Dermis microvascular lymphatic vessel endothelial cell (primary cell): ENCODE data around the gene XRCC4. TPM values are rescaled to one million over a fixed set of nuclear protein-coding genes. Genes with fewer than 3 reads are reported as not detected.

Experiments used
- DNase-seq, 2 donors: peaks; one replicate each; pipeline versions ENCODE4 v3.0.0 to v3.0.0-alpha.2; 2010; ENCODE audit warnings: low read depth in 2 of 2
- total RNA-seq: library from RNA; depleted of rRNA; stranded (reverse); fragments of >200 nt; gene quantifications from 2 replicates; pipeline ENCODE4 v1.2.1, GENCODE V29; 2014

Gene XRCC4
- total RNA-seq, 1 donor from 2014 or later = 4.5 TPM

DNA sequence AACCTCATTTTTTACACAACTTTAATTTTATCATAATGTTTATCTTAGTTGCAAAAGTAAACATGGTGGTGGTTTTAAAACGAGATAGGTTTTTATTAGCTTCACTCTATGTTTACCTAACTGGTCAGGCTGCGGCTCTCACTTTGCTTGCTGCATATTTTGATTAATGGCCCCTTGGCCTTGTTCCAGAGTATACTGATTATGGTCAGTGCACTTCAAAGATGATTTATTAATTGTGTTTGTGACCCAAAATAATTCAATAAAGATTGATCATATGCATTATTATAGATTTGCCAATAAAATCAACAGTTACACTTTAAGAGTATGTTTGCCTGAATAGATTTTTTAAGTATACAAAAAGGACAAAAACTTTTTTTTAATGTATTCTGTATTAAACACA, 188.0 kb downstream of the XRCC4 start:
- peak in 1 of 2 donors; percentile 56 for DNase-seq

DNA sequence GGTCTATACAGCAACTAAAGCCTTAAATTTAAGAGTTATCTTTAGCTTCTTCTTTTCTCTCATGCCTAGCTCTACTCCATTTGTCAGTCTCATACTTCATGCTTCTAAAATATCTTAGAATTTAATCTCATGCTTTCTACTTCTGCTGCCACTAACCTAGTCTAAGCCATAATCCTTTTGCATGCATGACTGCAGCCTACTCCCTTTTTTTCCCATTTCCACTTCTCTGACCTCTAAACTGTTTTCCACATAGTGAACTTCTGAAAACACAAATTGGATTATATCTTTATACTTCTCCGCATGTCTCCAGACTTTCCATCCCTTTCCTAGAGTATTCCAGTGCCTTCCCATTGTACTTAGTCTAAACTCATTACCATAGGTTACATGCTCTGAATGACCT, 193.0 kb downstream of the XRCC4 start:
- DNase-seq = no peak

DNA sequence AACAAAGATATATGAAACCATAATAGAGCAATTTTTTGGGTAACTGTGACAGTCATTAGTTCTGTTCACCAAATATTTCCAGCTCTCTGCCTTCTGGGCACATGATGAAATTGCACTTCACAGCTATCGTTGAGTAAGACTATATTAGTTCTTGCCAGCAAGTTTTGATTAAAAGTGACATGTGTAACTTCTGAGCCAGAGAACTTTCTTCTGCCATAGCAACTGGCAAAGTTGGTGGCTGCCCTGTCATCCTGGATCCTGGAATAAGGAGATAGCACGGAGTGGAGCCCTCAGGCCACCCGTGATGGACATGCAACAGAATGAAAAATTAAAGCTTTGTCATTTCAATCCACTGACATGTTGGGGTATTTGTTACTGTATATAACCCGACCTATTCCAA, 199.8 kb downstream of the XRCC4 start:
- no peak for DNase-seq

DNA sequence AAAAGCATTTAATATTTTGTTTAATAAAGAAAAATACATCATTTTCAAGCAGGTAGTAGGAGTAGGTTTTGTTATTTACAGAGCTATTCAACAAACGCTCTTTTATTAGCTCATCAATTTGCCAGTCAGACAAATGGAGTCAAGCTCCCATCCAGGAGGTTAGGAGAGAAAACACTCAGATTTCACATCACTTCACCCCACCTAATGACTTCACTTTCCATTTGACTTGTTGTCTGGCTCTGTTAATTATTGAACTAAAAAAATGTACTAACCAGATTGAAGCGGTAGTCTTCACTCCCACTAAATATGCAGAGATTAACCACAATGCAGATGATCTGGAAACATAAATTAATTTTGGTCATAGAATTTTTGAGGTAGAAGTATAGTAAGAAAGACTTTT, 200.6 kb downstream of the XRCC4 start:
- DNase-seq = no peak

DNA sequence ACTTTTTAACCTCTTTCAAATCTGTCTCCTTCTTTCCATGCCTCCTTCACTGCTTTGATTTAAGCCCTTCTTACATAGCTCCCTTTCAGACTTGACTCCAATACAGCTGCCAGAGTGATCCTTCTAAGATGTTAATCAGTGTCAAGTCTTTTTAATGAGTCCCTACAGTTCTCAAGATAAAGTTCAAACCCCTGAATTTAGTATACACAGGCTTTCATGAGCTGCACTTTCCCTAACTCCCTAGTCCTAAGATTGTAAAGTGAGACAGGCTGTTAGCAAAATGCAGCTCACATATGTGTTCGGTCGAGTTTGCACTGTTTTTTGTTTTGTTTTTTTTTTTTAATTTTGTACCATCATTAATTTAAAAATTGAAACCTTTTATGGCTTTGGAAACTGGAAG, 203.8 kb downstream of the XRCC4 start:
- DNase-seq = no peak

DNA sequence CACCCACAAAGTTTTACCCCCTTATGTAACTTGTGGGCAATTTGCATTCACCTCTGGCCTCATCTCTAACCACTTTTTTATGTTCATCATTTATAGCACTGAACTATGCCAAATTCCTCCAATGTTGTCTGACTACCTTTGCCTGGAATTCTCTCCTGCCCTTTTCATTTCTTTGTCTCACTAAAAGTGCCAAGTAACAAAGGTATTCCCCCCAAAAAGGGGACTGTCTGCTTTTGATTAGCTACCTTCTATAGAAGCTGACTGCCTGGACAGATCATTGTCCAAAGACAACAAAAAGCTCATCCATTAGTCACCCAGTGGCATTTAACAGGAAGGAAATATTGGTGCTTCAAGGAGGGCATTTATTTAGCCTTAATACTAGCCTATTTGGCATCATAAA, 204.3 kb downstream of the XRCC4 start:
- peak in 1 of 2 donors; percentile 44 for DNase-seq

DNA sequence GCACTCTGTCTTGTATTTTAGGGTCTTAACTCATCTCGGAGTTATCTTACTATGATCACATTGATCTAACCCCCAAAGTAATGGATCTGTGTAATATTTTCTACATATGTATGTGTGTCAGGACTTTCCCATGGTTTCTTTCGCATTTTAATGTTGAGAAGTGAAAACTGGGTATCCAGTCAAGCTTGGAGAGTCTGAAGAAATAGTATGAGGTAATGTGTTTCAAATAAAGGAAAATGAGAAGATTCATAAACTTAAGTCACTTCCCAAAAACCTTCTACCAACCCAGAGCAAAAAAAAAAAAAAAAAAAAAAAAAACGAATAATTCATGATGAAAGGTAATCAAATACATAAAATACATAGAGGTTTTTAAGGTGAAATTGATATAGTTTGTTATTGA, 206.4 kb downstream of the XRCC4 start:
- DNase-seq = no peak

DNA sequence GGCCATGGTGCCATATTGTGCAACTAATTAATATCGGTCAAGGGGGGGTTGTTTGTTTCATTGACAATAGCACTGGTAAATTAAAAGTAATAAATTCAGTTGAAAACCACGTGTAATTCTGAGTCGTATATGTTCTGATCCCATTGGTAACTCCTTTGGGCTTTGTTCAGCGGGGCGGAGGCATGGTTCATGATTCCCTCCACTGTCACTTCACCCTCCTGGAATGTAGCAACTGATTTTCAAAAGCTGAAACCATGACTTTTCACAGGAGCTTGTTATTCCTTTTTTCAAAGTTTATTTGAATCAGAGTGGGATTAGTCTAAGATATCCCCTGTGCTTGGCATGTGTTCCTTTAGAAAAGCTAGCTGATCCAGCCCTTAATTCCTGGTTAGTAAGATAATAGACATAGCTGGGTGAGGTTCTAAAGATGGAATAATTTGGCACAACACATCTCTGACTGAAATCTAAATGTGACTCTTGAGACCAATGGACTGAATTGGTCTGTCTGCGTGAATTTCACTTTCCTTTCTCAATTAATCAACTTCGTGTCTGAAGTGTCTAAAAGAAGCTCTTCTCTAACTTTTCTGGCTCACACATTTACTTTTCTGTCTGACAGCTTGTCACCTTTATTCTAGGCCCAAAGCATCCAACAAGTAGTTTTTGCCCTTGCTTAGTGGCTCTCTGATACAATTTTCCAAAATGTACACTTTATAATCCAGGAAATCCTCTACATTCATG, 208.5 kb downstream of the XRCC4 start:
- no peak for DNase-seq

DNA sequence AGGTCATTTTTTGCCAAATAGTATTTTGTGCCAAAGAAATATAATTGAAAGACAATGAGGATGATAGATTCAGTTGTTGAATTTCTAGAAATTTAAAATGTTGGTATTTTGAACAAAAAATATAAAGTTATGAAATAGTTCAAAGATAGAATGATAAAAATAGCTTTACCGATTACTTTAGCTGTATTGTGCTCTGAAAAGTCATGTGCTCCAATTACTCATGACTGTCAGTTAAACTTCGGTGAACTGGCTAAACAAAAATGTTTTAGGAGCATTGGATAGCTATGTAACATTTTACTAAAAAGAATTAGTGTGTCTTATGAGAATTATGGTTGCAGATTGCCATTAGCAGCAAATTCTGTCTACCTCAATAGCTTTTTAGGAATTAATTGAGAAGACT, 216.9 kb downstream of the XRCC4 start:
- no peak for DNase-seq

DNA sequence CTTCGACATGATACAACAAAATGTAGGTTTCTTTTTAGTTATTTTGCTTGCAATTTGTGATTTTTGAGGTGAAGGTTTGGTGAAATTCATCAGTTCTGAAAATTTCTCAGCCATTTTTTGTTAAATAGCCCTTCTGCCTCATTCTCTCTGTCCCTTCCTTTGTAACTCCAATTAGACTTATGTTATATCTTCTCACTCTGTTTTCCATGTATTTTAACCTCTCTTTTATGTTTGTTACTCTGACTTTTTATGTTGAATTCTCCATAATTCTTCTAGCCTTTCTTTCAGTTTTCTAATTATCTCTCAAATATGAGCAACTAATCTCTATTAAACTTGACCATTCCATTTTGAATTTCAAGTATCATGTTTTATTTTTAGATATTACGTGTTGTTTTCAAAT, 222.0 kb downstream of the XRCC4 start:
- no peak for DNase-seq

DNA sequence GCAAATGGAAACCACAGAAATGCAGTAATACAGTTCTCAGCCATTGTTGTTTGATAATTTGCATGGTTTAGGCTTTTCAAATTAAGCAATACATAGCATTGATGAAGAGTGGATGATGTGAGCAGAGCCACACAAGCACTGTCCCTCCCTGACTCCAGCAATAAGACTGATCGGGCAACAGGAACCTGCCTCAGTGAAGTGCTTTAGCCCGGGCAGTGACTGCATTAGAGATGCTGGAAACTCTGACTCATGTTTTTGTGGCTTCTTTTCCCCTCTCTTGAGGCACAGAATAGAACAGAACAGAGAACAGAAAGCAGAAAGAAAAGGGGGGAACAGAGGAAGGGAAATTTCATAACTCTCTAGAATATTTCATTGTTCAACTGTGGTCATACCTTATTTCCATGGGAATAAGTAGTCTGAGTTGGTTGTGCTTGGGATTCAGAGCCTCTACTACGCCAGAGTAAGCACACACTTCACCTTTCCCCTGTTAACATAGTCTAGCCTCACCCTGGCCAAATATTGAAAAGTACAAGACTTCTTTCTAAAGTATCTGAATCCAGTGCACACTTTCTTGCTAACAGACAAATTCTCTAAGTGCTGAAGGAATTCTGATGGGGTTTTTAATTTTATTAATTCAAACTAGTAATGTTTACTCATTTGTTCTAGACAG, 229.4 kb downstream of the XRCC4 start:
- peak in 1 of 2 donors; percentile 32 for DNase-seq

DNA sequence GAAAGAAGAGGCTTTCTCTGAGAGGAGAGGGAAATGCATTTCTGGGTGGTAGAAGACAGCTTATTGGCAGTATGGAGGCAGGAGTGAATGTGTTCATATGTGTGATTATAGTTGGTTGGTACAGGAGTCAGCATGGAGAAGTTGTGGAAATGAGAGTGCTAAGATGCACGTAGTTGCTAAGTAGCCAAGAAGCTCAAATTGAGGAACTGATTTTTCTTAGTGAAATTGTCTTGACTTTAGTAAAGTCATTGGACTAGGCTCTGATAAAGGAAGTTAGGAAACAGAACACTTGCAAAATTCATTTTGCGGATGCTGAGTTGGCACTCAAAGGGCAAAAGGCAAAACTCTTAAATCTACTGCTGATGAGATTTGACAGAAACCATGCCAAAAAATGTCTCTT, 235.3 kb downstream of the XRCC4 start:
- no peak for DNase-seq

DNA sequence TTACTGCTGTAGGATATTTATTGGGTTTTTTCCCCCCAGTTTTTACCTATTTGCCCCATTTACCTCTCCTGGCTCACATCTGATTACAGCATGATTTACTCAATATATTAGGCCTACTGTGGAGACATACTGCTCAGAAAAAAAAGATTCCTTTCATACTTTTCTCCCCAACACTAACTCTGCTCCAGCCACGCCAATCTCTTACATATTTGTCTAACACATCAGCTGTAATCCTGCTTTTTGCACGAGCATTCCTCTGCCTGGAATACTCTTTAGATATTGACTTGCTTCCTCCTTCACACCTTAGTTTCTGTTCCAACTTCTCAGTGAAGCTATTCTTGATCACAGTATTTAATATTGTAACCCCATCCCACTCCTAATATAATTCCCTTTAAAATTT, 236.1 kb downstream of the XRCC4 start:
- no peak for DNase-seq

DNA sequence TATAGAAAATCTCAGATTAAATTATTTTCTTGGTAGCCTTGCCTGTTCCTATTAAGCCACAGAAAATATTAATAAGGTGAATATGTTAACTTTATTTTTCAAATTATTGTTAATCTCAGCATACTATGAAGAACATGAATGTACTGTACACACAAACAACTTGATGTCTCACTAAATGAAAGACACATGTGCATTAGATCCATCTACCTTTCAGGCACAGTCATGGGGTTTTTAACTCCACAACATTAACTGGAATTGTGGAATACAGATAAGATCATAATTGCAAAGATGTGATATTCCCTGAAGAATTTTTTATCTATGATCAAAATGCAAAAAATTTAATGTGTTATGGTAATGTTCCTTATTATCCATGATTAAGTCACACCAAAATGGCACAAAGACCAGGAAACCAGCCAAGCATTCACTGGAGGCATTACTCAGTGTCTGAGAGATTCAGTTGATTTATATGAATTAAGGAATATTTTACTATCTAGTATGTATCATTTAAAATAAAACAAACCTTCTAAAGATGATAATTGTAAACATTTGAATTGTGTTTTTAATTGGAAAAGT, 244.2 kb downstream of the XRCC4 start:
- DNase-seq = no peak

DNA sequence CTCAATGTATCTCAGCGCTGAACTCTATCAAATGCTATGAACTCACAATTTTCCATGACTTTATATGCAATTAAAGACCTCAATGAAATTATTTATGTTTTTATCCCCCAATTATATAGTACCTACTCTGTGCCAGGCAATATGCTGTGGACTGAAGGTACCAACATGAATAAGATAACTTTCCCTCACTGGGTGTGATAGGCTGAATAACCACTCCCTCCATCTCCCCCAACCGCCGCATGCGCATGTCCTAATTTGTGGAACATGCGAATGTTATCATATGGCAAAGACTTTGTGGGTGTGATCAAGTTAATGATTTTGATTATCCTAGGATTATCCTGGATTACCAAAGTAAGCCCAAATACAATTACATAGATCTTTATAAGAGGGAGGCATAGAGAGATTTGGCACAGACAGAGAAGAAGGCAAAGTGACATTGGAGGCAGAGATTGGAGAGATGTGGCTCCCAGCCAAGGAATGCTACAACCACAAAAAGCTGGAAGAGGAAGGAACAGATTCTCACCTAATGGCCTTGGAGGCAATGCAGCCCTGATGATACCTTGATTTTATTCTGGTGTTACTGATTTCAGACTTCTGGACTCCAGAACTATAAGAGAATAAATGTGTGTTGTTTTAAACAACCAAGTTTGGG, 245.1 kb downstream of the XRCC4 start:
- no peak for DNase-seq

DNA sequence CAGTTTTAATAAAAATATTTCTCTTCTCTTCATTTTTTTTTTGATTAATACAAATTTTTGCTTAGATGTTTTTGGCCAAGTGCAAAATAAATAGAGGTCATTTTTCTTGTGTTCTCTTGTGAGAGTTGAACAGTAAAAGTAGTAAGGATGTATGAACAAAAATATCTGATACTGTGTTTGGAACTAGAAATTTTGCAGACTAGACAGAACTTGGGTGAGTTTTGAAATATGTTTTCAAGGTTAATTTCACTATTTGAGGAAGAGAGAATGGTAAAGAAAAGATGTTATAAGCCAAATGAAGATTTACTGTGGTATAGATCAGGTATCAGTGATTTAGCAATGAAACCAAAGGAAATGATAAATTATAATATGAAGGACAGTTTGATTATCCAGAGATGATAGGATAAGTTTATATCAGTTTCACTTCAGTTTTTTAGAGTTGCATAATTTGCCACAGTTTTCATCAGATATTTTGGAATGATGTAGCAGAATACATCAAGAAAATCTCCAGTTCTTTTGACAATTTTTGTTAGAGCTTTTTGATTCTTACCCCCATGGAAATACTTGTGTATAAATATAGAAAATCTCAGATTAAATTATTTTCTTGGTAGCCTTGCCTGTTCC, 246.3 kb downstream of the XRCC4 start:
- no peak for DNase-seq

DNA sequence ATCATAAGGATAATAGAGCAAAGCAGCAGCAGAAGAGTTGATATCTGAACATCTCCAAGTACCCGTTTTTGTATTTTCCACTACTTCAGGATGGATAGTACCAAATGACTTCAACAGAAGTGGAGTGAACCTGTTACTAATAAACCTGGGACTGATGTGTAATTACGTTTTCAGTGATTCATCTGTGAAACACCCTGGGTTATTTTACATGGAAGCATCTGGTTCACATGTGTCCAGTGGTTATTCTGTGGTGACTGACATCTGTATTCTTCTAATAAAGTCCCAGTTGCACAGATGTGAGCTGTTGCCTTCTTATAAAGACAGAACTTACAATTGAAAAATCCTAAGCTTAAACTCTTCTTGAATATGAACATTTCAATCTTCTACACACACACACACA, 254.5 kb downstream of the XRCC4 start:
- DNase-seq = no peak

DNA sequence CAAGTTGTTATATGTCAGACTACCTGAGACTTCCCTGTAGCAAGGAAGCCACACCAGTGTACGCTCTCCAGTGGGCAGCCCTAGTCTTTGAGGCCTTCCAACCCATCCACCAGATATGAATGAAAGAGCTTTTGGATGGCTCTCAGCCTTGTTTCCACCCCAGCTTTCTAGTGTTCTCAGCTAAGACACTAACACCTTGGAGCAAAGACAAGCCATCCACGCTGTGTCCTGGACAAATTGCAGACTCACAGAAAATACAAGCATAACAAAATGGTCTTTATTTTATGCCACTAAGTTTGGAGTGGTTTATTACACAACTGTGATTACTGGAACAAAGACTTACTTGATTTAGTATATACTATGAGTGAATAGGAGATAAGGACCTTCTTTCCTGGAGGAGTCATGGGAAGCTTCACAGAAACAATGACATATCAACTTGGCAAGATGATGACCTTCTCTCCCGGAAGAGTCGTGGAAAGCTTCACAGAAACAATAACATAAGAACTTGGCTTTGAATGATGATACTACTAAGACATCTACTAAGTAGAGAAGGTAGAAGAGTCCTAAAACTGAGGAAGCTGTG, 260.2 kb downstream of the XRCC4 start:
- DNase-seq = no peak

DNA sequence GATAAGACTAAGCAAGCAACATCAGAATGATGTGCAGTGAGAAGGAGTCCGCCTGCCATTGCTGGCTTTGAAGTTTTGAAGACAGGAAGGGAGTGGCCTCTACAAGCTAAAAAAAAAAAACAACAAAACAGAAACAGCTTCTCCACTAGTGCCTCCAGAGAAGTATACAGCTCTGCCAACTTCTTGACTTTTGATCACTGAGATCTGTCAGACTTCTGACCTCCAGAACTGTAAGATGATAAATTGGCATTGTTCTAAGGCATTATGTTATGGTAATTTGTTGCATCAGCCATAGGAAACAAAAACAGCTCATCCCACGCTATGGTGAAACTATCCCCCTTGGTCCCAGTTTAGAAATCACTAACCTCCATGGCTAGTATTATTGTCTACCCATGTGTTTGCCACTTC, 263.2 kb downstream of the XRCC4 start:
- DNase-seq = no peak

DNA sequence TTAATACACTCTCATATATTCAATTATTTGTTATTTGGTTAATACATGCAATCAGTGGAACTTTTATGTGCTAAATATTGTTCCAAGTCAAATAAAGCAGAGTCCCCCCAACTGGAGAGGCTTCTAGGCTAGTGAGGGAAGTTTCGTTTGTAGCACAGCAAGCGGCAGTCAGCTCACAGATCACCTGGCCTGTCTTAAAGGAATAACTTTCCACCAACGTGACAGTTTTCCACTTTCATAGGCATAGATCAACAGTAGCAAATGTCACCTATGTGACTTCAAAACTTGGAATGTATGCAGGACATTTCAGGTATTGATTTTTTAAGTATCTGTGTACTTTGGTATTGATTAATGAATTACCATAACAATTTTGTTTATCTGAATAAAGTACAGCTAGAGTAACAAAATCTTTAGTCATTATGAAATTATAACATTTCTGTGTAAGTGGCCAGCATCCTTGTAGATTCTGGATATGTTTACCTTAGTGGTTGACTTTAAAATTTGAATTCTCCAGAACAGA, 264.5 kb downstream of the XRCC4 start:
- no peak for DNase-seq

DNA sequence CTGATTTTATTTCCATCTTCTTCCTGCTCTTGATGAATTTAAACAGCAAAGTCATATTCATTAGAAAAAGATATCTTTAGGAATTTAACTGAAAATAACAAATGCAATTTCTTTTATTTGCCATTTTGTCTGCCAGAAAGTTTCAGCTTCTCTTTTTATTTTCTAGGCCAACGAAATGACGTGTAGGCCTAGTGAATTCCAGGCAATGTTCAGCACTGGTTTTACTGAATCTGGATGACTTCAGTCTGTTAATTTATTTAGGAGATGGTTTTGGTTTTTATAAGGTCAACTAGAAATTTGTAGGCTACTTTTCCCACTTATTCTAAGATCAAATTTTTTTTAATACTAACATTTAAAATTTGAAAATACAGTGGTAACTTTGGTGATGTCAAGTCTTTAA, 265.1 kb downstream of the XRCC4 start:
- DNase-seq = no peak
